Measurements from ENCODE around the gene CC2D2B. TPM values are rescaled to one million over a fixed set of nuclear protein-coding genes. Genes with fewer than 3 reads are reported as not detected.

The CC2D2B gene
- total and polyA plus RNA-seq, 8 donors, result 0.09 to 0.55 (median 0.39) TPM; not detected in 2

DNA sequence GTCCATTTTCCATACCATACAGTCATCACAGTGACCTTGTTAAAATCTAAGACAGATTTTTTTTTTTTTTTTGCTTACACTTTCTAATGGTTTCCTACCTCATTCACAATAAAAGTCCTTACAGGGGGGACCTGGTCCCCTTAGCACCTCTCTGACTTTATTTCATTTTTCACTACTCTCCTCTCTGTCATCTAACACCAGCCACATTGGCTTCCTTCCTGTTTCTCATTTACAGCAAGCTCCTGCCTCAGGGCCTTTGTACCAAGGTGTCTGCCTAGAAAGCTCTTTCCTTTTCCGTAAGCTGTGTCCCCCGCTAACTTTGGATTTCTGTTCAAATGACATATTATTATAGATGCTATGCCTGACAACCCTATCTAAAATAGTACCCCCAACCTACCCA lies 27.7 kb downstream of the CC2D2B start:
- FAIRE-seq, result no peak
- intact Hi-C loops (cut with DNase I), result no loop called here

GRCh38 chr10:95941115-95941514 lies 33.3 kb downstream of the CC2D2B start:
- H3K27me3 ChIP-seq, result no peaks in the 10 kb centered on the region
- no peak overlapping the region for H3K4me3 ChIP-seq
- H3K4me1 ChIP-seq, result no peaks in the 10 kb centered on the region
- WGBS, 2 donors, result 70 to 76% methylated on average over 4 of the region's 4 CpGs
- FAIRE-seq (no peak), DNase-seq (no peak), ATAC-seq (no peak)
- intact Hi-C loops (cut with DNase I), result no loop called here
- H3K9me3 ChIP-seq, result no peaks in the 10 kb centered on the region
- TF ChIP-seq, protein P1, sequence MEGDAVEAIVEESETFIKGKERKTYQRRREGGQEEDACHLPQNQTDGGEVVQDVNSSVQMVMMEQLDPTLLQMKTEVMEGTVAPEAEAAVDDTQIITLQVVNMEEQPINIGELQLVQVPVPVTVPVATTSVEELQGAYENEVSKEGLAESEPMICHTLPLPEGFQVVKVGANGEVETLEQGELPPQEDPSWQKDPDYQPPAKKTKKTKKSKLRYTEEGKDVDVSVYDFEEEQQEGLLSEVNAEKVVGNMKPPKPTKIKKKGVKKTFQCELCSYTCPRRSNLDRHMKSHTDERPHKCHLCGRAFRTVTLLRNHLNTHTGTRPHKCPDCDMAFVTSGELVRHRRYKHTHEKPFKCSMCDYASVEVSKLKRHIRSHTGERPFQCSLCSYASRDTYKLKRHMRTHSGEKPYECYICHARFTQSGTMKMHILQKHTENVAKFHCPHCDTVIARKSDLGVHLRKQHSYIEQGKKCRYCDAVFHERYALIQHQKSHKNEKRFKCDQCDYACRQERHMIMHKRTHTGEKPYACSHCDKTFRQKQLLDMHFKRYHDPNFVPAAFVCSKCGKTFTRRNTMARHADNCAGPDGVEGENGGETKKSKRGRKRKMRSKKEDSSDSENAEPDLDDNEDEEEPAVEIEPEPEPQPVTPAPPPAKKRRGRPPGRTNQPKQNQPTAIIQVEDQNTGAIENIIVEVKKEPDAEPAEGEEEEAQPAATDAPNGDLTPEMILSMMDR (IDR thresholded peaks at IDR 0.05), result no peak
- H3K36me3 ChIP-seq, result no peaks in the 10 kb centered on the region
- no peak overlapping the region for H3K27ac ChIP-seq

More for the DNA sequence above, 27.7 kb downstream of the CC2D2B start:
- Histone ChIP-seq H3K9me3 (no peaks in the 10 kb centered on the region), H3K4me3 (no peak overlapping the region), H3K27me3 (no peaks in the 10 kb centered on the region), H3K4me1 (no peaks in the 10 kb centered on the region), H3K36me3 (no peaks in the 10 kb centered on the region), H3K27ac (no peak overlapping the region)
- TF ChIP-seq, protein P1 (IDR thresholded peaks at IDR 0.05), result no peak
- ATAC-seq, result no peak
- no peak for DNase-seq
- 94 to 96% methylated on average over 2 of the region's 2 CpGs for WGBS, 2 donors

- intact Hi-C loops (cut with DNase I), result no loop called here
- TF ChIP-seq, protein P1 (IDR thresholded peaks at IDR 0.05), result no peak
- WGBS, 2 donors, result 63 to 79% methylated on average over 7 of the region's 7 CpGs
- ATAC-seq (no peak), DNase-seq (no peak), FAIRE-seq (no peak)
- no peak overlapping the region for H3K4me3 ChIP-seq
- H3K36me3 ChIP-seq, result no peaks in the 10 kb centered on the region
- no peaks in the 10 kb centered on the region for H3K9me3 ChIP-seq
- no peaks in the 10 kb centered on the region for H3K4me1 ChIP-seq
- H3K27me3 ChIP-seq, result no peaks in the 10 kb centered on the region
- H3K27ac ChIP-seq, result no peak overlapping the region
Measured at GRCh38 chr10:95963202-95963990, 55.6 kb downstream of the CC2D2B start.

- Histone ChIP-seq H3K36me3 (no peaks in the 10 kb centered on the region), H3K4me1 (no peaks in the 10 kb centered on the region), H3K27me3 (no peaks in the 10 kb centered on the region), H3K9me3 (no peaks in the 10 kb centered on the region), H3K4me3 (no peak overlapping the region), H3K27ac (no peak overlapping the region)
- no peak for DNase-seq
- no peak for ATAC-seq
- no peak for FAIRE-seq
- WGBS, 2 donors, result 83 to 87% methylated on average over 1 of the region's 1 CpG
- TF ChIP-seq, protein P1 (IDR thresholded peaks at IDR 0.05), result no peak
- intact Hi-C loops (cut with DNase I), result no loop called here
Measured at GRCh38 chr10:95963991-95964389, 56.2 kb downstream of the CC2D2B start.

- FAIRE-seq (no peak), DNase-seq (no peak), ATAC-seq (no peak)
- 92 to 95% methylated on average over 1 of the region's 1 CpG for WGBS, 2 donors
- intact Hi-C loops (cut with DNase I), result no loop called here
- no peaks in the 10 kb centered on the region for H3K9me3 ChIP-seq
- no peaks in the 10 kb centered on the region for H3K27me3 ChIP-seq
- H3K4me1 ChIP-seq, result no peaks in the 10 kb centered on the region
- H3K36me3 ChIP-seq, result no peaks in the 10 kb centered on the region
- H3K4me3 ChIP-seq, result no peak overlapping the region
- no peak overlapping the region for H3K27ac ChIP-seq
- TF ChIP-seq, protein P1 (IDR thresholded peaks at IDR 0.05), result no peak
Measured at GRCh38 chr10:95964756-95965155, 57.0 kb downstream of the CC2D2B start.
